GM21526 (cell line): ENCODE measurements around the gene YPEL3.

Experiments
- ATAC-seq: cut with Tn5 transposase; IDR thresholded peaks from one replicate; pipeline ENCODE4 v1.9.1; 2021; ENCODE audit warnings: moderate library complexity; ENCODE audit not compliant: unreplicated experiment, low FRiP score

Gene YPEL3

GRCh38 chr16:30075503-30076275, 20.3 kb downstream of the YPEL3 start, which contains the start of gene PPP4C:
PPP4C (plus strand) TSS chr16:30075994; CDS start chr16:30076378, 384 bp downstream.
- no peak for ATAC-seq

DNA sequence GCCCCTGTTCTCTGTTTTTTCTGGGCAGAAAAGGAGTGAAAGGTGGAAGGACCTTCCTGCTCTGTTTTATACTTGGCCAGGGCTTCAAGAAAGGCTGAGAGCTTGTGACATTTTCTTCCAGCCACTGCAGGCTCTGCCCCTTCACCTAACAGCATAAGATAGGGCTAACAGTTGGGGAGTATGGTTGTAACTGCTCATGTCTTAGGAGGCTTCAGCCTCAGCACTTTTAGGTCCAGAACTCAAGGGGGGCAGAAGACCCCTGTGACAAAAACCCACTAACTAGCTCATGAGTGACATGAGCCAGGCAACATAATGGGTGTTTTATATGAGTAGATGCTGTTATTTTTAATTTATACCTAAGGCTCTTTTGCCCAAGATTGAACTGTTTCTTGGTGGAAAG, 25.5 kb downstream of the YPEL3 start:
- no peak for ATAC-seq

GRCh38 chr16:30069611-30070462, 26.2 kb downstream of the YPEL3 start:
- ATAC-seq, result no peak

- ATAC-seq, result no peak
Observed at GRCh38 chr16:30068750-30069610, 27.0 kb downstream of the YPEL3 start.

GRCh38 chr16:30068333-30068732, 27.7 kb downstream of the YPEL3 start:
- ATAC-seq, result no peak

DNA sequence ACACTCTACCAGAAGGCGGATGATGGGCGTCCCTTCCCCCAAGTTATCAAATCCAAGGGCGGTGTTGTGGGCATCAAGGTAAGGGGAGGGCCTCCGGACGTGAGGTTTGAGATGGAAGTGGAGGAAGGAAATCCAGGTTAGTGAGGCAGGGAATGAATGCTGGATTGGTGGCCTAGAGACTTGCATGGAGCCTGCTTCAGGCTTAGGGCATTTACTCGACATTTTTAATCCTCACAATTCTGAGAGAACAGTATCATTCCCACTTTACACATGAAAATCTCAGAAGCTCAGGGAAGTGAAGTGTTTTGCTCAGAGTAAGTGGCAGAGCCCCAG, 28.5 kb downstream of the YPEL3 start:
- no peak for ATAC-seq

- ATAC-seq, result no peak
Observed at GRCh38 chr16:30066761-30067583, 29.0 kb downstream of the YPEL3 start.

DNA sequence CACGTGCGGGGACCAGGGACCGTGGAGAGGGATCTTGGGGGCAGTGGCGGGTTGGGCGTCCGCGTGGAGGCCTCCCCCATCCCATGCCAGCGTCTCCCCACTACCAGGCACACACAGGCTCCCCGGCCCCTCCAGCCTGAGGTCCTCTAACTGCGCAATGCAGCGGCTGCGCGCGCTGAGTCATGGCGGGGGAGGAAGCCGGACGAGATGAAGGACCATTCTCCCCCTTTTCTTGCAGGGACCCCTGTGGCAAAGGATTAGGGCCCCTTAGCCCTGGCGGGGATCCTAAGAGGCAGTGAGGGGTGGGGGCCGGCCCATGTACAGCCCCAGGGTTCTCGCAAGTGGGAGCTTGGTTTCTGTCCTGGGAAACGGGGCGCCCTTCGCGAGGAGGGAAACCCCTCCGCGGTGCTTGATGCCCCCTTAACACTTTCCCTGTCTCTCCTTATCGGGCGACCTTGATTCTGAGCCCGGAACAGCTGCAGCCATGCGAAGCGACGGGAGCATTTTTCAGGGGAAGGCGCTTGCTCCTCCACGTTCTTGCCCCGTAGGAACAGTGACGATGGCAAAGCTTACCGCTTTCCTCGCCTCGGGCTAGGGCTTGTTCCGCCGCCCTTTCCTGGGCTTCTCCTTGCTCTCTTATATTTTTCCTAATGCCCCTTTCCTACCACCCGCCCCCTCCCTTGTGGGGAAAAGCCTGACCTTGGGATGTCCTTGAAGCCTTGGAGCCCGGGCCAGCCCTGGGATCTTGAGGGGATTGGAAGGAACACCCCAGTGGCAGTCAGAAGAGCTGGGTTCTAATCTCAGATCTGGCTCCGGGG, 29.9 kb downstream of the YPEL3 start:
- ATAC-seq, result no peak

DNA sequence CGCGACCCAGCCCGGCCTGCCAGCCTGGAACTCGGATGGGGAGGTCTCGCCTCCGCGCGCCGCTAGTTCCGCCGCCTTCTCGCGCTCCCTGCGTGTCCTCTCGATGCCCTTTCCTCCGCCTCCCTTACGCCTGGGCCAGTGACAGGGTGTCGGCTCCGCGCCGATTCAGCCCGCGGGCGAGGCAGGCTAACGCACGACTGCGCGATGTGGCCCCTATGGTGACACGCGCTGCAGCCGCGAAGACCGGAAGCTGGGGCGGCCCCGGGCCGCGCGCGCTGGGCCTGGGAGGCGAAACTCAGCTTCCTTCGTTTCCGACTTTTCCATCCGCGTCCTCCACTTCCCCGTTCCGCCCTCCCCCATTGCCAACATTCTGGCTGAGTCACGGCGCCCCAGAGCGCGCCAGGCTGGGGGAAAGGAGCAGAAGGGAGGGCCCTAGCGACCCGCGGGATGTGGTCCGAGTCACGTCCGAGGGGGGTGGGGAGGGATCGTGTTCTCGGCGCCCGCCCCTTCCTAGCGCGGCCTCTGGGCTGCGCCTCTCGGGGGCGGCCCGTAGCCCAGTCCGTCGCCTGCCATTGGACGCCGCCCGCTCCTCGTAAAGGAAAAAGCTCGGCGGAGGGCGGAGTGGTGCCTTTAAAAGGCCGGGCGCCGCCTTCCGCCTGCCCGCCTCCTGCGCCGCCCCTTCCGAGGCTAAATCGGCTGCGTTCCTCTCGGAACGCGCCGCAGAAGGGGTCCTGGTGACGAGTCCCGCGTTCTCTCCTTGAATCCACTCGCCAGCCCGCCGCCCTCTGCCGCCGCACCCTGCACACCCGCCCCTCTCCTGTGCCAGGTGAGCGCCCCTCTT, 30.7 kb downstream of the YPEL3 start, which contains the start of gene ALDOA:
TSS of gene ALDOA (plus strand) at position 659 of the 841 bp plus-strand sequence. CDS start 1,138 bp downstream, outside the sequence.
- peak; percentile 52 for ATAC-seq

DNA sequence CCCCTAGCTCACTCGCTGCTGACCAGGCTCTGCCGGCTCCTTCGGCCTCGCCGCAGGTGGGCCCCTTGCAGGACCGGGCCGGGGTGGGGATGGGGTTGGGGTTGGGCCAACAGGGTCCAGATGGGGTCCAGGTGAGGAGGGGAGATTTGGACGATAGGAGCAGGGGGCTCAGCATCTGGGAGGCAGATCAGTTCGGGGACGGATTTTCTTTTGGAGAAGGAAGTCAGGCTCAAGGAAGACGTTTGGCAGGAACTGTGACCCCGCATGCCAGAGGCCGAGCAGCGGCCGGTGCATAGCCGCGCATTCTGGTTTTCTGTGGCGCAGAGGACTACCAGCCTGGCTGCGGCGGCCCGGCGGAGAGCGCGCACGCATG, 31.3 kb downstream of the YPEL3 start:
- peak; percentile 4 for ATAC-seq

DNA sequence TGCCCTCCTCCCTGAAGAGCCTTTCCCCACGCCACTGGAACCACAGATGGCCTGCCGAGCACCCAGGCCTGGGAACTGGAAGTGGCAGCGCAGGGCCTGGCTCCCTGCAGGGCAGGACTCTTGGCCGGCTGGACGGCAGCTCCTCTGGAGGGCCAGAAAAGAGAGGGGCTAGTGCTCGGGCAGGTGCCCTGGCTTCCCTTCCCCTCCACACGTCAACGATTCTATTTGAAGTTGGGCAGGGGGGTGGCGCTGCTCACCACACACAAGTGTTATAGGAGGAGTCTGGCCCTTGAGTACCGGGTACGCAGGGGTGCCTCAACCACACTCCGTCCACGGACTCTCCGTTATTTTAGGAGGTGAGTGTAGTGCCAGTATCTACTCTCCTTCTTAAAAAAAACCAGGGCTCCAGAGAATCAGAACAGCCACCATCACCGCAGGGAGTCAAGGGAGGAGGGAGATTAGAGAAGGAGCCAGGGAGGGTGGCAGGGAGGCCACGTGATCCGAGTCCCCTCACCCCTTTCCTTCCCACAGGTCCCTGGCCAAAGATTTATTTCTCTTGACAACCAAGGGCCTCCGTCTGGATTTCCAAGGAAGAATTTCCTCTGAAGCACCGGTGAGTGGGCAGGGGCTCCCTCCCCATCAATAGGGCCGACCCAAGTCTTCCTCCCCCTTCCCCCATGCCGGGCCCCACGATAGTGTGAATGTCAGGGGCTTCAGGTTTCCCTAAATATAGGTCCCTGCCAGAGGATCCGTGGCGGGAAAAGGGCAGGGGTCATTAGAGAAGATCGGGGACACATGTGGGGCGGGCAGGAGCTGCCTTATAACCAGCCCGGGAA, 31.9 kb downstream of the YPEL3 start:
- ATAC-seq, result peak; percentile 40

DNA sequence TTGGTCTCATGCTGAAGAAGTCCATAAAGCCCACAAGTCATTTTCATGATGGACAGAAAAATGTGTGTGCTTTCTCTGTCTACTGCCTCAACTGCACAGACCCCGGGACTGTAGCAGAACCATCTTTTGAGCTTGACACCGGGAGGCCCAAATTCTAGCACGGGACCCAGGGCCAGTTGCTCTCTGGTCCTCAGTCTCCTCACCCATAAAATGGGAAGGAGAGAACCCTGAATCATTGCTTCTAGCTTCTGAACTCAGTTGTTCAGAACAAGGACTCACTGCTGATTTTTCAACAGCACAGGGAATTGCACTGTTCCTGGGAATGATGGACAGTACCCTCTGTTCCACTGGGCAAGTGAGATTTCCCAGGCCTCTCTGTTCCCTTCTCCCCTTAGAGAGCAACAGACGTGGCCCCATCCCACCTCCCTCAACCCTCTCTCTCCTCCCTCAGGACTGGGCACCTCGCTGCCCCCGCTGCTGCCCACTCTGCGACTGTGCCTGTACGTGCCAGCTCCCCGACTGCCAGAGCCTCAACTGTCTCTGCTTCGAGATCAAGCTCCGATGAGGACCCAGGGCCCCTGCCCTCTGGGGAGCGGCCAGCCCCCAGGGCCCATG, 32.6 kb downstream of the YPEL3 start:
- peak; percentile 1 for ATAC-seq

DNA sequence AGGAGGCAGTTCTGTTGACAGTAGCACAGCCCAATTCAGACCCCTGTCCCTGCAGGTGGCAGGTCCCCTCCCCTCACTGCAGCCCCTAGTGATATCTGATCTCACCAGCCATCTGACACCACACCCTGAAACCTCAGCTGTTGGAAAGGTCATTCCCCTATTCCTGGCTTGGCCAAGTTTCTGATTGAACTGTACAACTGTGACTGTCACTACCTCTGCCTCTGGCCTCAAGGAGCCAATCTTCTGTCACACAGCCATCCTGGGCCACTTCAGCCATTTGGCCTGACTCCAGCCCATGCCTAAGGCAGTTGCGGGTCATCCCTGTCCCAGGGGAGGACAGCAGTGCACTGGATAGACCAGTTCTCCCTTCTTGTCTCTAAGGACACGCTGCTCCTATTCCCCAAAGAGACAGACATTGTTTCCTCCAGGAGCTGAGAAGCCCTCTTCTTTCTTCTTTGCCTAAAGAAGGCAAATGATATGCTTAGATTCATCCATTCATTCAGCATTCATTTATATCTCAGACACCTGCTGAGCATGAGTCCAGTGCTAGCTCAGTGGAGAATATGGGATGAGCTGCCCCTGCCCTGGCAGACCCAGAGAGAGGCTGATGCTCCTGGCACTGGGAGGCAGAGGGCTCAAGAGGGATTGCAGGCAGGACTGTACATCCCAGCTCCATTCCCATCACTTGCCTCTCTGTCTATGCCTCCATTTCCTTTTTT, 35.0 kb downstream of the YPEL3 start:
- no peak for ATAC-seq

GRCh38 chr16:30060346-30060745, 35.7 kb downstream of the YPEL3 start:
- no peak for ATAC-seq

DNA sequence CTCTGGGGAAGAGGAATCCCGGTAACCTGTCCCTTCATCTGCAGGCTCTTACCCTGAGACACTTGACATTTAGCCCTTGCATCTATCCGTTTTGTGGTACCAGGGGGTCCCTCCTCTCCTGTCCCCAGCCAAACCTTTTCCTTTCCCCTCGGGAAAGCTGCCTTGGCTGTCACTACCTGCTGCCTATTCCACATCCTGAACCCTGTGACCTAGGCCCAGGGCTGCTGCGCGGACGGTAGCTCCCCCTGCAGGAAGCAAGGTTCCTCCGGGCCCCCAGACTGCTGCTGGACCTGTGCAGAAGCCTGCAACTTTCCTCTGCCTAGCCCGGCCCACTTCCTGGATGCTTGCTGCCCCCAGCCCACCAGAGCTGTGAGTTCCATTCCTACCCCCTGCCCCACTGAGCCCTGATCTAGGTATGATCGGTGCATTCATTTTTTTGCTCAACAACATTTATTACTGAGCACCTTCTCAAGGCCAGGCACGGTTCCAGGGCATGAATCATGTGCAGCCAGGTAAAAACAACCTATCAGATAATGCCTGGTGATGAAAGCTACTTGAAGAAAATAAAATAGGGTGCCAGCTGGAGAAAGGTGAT, 41.0 kb downstream of the YPEL3 start:
- ATAC-seq, result no peak

DNA sequence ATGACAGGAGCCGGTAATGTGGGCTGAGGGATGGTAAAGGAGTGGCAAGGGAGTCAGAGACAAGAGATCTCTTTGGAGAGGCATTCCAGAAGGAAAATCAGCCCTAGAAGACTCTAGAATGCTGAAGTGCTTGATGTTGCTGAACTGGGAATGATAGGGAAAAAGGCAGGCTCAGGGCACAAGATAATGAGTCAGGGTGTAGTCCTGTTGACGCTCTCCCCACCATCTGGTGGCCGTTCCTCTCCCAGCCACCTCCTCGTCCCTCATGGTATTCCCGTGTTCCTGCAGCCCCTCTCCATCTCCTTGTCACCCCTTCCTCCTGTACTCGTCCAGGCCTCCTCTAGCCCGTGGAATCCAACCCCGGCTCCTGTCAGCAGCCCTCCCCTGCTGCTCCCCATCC, 41.6 kb downstream of the YPEL3 start:
- ATAC-seq, result no peak
